ENCODE measurements around the gene COL4A2. TPM values are rescaled to one million over a fixed set of nuclear protein-coding genes. Genes with fewer than 3 reads are reported as not detected.

COL4A2 gene
- total RNA-seq, 1 donor from 2014 or later: 273 TPM

GRCh38 chr13:110560601-110561343, 253.7 kb downstream of the COL4A2 start:
- TF ChIP-seq, protein P1, sequence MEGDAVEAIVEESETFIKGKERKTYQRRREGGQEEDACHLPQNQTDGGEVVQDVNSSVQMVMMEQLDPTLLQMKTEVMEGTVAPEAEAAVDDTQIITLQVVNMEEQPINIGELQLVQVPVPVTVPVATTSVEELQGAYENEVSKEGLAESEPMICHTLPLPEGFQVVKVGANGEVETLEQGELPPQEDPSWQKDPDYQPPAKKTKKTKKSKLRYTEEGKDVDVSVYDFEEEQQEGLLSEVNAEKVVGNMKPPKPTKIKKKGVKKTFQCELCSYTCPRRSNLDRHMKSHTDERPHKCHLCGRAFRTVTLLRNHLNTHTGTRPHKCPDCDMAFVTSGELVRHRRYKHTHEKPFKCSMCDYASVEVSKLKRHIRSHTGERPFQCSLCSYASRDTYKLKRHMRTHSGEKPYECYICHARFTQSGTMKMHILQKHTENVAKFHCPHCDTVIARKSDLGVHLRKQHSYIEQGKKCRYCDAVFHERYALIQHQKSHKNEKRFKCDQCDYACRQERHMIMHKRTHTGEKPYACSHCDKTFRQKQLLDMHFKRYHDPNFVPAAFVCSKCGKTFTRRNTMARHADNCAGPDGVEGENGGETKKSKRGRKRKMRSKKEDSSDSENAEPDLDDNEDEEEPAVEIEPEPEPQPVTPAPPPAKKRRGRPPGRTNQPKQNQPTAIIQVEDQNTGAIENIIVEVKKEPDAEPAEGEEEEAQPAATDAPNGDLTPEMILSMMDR (IDR thresholded peaks at IDR 0.05): no peak
- Histone ChIP-seq H3K4me3 (peak overlapping the region; percentile 92), H3K9me3 (no peaks in the 10 kb centered on the region), H3K27ac (peak overlapping the region; percentile 94), H3K4me1 (peaks cover 19% of the 10 kb centered on the region), H3K27me3 (no peaks in the 10 kb centered on the region), H3K36me3 (no peaks in the 10 kb centered on the region)
- ATAC-seq (peak; percentile 29), DNase-seq (no peak)
- intact Hi-C loops (cut with DNase I): no loop called here

DNA sequence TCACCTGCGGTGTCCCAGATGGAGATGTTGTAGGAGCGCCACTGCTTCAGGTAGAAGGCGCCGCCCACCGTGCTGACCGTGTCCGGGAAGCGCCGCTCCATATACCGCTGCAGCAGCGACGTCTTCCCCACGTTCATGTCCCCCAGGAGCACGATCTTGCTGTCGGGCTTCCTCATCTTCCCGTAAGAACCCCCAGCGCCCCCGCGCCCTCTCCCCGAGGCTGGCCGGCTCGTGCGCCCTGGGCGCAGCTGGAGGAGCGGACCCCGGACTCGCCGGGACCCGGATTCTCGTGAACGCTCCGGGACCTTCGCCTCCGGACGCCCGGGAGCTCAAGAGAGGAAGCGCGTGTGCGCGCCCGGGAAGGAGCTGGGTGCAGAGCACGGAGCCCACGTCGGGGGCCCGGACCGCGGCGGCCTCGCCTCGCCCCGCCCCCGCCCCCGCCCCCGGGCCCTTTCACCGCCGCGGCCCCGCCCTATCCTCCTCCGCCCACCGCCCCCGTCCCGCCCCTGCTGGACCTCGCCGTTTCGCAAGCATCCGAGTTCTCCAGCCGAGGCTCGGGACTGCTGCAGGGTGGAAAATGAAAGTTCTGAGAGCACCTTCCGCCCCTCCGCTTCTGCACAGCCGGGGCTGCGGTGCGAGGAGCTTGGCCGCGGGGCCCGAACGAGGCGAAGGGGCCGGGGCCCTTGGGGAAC, 254.4 kb downstream of the COL4A2 start, which contains the start of gene RAB20:
Gene RAB20, minus strand, starts transcription at position 379 of the 692 bp plus-strand sequence. Its CDS starts 203 bp downstream, at position 176.
- H3K4me3 ChIP-seq: peak within 1 kb of the TSS; percentile 92
- TF ChIP-seq, protein P1 (IDR thresholded peaks at IDR 0.05): no peak
- intact Hi-C loops (cut with DNase I): no loop called here
- H3K27ac ChIP-seq: peak within 1 kb of the TSS; percentile 94
- H3K4me1 ChIP-seq: peaks cover 13% of the 10 kb centered on the region
- no peaks in the 10 kb centered on the region for H3K9me3 ChIP-seq
- no peaks in the 10 kb centered on the region for H3K36me3 ChIP-seq
- no peaks in the 10 kb centered on the region for H3K27me3 ChIP-seq
- DNase-seq (peak; percentile 95), ATAC-seq (peak; percentile 85)

DNA sequence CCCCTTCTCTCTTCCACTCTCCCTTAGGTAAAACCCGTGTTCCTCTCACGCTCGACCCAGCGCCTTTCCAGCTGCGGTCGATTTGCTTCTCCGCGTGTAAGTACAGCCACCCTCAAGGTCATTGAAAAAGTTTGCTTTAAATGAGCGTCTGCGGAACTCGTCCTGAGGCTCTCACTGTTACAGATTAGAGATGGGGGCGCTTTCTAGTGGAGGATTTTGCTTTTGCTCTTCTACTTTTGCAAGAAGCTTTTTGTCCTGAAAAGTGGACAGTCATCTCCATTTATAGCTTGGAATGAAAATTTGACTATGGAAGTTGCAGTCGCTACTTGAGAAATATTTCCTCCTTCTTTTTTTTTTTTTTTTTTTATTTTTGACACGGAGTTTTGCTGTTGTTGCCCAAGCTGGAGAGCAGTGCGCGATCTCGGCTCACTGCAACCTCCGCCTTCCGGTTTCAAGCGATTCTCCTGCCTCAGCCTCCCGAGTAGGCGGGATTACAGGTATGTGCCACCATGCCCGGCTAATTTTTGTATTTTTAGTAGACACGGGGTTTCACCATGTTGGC, 255.0 kb downstream of the COL4A2 start:
- Histone ChIP-seq H3K36me3 (no peaks in the 10 kb centered on the region), H3K27me3 (no peaks in the 10 kb centered on the region), H3K27ac (peak overlapping the region; percentile 94), H3K4me3 (peak overlapping the region; percentile 92), H3K9me3 (no peaks in the 10 kb centered on the region), H3K4me1 (peaks cover 9% of the 10 kb centered on the region)
- no peak for ATAC-seq
- intact Hi-C loops (cut with DNase I): no loop called here
- DNase-seq: peak; percentile 70
- TF ChIP-seq, protein P1 (IDR thresholded peaks at IDR 0.05): no peak

Small RNA genes lying within 50 kb of the gene (microRNA-seq; reads per million reads assigned to microRNA genes)
- not detected for gene MIR8073 (ENCODE audit: borderline microRNAs expressed)

Other genes with a start within 250 kb of the COL4A2 start
- 242 TPM for gene COL4A1, start 127 bp upstream of the COL4A2 start, total RNA-seq